Measurements from ENCODE around the gene CRADD. TPM values are rescaled to one million over a fixed set of nuclear protein-coding genes. Genes with fewer than 3 reads are reported as not detected.

The CRADD gene
- total and polyA plus RNA-seq, 4 donors: 6.3 to 28.9 (median 16.6) TPM

DNA sequence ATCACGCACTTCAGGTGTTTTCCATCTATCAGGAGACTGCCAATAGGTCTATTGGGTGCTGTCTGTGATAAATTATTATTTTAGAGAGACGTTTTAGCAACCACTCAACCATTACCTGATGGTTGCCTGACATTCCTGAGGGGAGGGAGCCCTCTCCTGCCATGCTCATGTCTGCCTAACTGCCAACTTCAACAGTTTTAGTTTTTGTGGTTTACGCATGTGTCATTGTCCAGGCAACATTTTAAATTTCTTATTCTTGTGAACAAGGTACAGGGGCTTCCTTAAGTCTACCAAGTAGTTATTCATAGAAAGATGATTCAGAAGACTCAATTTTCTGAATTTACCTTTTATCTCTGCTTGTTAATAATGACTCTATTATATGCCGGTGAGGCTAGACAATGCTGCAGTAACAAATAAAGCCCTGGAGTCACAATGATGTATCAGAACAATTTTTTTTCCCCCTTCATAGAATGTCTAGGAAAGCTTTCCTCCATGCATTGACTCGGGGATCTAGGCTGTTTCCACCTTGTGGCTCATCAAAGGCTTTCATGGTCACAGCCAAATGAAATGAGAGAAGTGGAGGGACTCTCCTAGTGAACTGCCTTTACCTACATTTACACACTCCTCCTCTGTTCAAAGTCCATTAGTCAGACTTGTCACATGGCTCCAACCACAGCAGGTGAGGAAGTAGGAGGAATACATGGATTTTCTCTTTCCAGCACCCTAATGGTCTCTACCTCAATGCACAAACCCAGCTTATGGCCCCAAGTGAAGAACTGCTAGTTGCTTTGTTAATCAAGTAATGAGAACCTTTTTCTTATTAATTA lies 225.8 kb downstream of the CRADD start:
- no peak overlapping the region for H3K27ac ChIP-seq (ENCODE audit: low read depth in 1 of 2, low read length in 1 of 2)
- TF ChIP-seq, protein P1, sequence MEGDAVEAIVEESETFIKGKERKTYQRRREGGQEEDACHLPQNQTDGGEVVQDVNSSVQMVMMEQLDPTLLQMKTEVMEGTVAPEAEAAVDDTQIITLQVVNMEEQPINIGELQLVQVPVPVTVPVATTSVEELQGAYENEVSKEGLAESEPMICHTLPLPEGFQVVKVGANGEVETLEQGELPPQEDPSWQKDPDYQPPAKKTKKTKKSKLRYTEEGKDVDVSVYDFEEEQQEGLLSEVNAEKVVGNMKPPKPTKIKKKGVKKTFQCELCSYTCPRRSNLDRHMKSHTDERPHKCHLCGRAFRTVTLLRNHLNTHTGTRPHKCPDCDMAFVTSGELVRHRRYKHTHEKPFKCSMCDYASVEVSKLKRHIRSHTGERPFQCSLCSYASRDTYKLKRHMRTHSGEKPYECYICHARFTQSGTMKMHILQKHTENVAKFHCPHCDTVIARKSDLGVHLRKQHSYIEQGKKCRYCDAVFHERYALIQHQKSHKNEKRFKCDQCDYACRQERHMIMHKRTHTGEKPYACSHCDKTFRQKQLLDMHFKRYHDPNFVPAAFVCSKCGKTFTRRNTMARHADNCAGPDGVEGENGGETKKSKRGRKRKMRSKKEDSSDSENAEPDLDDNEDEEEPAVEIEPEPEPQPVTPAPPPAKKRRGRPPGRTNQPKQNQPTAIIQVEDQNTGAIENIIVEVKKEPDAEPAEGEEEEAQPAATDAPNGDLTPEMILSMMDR (IDR thresholded peaks at IDR 0.05; ENCODE audit: control extremely low read depth, extremely low read depth): no peak
- no peak for DNase-seq

DNA sequence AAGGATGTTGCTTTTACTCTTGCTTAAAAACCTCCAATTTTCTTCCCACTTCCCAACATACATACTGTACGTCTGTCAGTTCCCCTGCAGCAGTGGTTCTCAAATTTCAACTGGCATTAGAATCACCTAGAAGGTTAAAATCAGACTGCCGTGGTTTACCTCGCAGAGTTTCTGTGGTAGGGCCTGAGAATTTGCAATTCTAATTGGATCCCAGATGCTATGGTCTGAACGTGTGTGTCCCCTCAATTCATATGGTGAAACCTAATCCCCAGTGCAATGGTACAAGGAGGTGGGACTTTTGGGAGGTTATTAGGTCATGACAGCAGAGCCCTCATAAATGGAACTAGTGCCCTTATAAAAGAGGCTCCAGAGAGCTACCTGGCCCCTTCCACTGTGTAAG lies 226.9 kb downstream of the CRADD start:
- peaks cover 0 to 3% (median 0%) of the 10 kb centered on the region in 5 donors for H3K4me1 ChIP-seq (ENCODE audit: control insufficient read depth in 5 of 5, insufficient read depth in 5 of 5, low read length in 5 of 5)
- no peak overlapping the region for H3K4me3 ChIP-seq
- H3K36me3 ChIP-seq (ENCODE audit: control insufficient read depth in 4 of 4, insufficient read depth in 4 of 4, low read length in 4 of 4): no peaks in the 10 kb centered on the region
- DNase-seq (no peak), ATAC-seq (ENCODE audit: insufficient read depth, low FRiP score) (no peak)
- WGBS, 2 donors: 83 to 86% methylated on average over 4 of the region's 4 CpGs
- no peak overlapping the region for H3K27ac ChIP-seq (ENCODE audit: low read depth in 1 of 2, low read length in 1 of 2)
- peaks cover 0 to 9% (median 3%) of the 10 kb centered on the region in 4 donors for H3K9me3 ChIP-seq (ENCODE audit: control insufficient read depth in 4 of 4, insufficient read depth in 3 of 4, low read length in 3 of 4)
- TF ChIP-seq, protein P1 (IDR thresholded peaks at IDR 0.05; ENCODE audit: control extremely low read depth, extremely low read depth): no peak
- no peak overlapping the region for H3K9ac ChIP-seq (ENCODE audit: insufficient read depth in 1 of 2, low read length in 2 of 2)
- no peaks in the 10 kb centered on the region for H3K27me3 ChIP-seq (ENCODE audit: control insufficient read depth in 3 of 3, insufficient read depth in 3 of 3, low read length in 2 of 3)

More for the DNA sequence above, 225.8 kb downstream of the CRADD start:
- Histone ChIP-seq H3K4me3 (no peak overlapping the region), H3K9me3 (ENCODE audit: control insufficient read depth in 4 of 4, insufficient read depth in 3 of 4, low read length in 3 of 4) (peaks cover 0 to 9% (median 3%) of the 10 kb centered on the region in 4 donors), H3K36me3 (ENCODE audit: control insufficient read depth in 4 of 4, insufficient read depth in 4 of 4, low read length in 4 of 4) (no peaks in the 10 kb centered on the region), H3K9ac (ENCODE audit: insufficient read depth in 1 of 2, low read length in 2 of 2) (no peak overlapping the region), H3K27me3 (ENCODE audit: control insufficient read depth in 3 of 3, insufficient read depth in 3 of 3, low read length in 2 of 3) (no peaks in the 10 kb centered on the region), H3K4me1 (ENCODE audit: control insufficient read depth in 5 of 5, insufficient read depth in 5 of 5, low read length in 5 of 5) (peaks cover 0 to 3% (median 0%) of the 10 kb centered on the region in 5 donors)
- WGBS, 2 donors: 88 to 89% methylated on average over 5 of the region's 5 CpGs
- ATAC-seq (ENCODE audit: insufficient read depth, low FRiP score): no peak

DNA sequence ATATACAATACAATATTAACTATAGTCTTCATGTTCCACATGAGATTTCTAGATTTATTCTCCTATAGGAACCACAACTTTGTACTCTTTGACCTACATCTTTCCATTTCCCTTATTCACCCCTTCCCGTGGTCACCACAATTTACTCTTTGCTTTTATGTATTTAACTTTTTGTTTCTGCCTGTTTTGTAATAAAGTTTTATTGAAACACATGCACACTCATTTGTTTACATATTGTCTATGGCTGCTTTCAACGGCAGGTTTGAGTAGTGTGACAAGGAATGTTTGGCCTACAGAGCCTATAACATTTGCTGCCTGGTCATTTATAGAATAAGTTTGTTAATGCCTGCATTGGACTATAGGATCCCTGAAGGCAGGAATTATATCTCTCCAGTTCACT lies 231.1 kb downstream of the CRADD start:
- ATAC-seq (ENCODE audit: insufficient read depth, low FRiP score): no peak
- H3K9me3 ChIP-seq (ENCODE audit: control insufficient read depth in 4 of 4, insufficient read depth in 3 of 4, low read length in 3 of 4): no peaks in the 10 kb centered on the region
- WGBS, 2 donors: 79 to 86% methylated on average over 2 of the region's 2 CpGs
- DNase-seq: no peak
- H3K36me3 ChIP-seq (ENCODE audit: control insufficient read depth in 4 of 4, insufficient read depth in 4 of 4, low read length in 4 of 4): no peaks in the 10 kb centered on the region
- no peaks in the 10 kb centered on the region for H3K27me3 ChIP-seq (ENCODE audit: control insufficient read depth in 3 of 3, insufficient read depth in 3 of 3, low read length in 2 of 3)
- H3K4me3 ChIP-seq: no peak overlapping the region
- no peak overlapping the region for H3K27ac ChIP-seq (ENCODE audit: low read depth in 1 of 2, low read length in 1 of 2)
- TF ChIP-seq, protein P1 (IDR thresholded peaks at IDR 0.05; ENCODE audit: control extremely low read depth, extremely low read depth): no peak
- peaks cover 0 to 3% (median 0%) of the 10 kb centered on the region in 5 donors for H3K4me1 ChIP-seq (ENCODE audit: control insufficient read depth in 5 of 5, insufficient read depth in 5 of 5, low read length in 5 of 5)
- H3K9ac ChIP-seq (ENCODE audit: insufficient read depth in 1 of 2, low read length in 2 of 2): no peak overlapping the region

Data from lung (tissue), 12 donors.